OCI-LY1 (cell line): ENCODE results near the gene CD8A.

Source experiments
- CTCF ChIP-seq: fragments of 200-600 bp; sonication (generic), shearing (Covaris generic); IDR thresholded peaks from 2 replicates; pipeline ENCODE4 v1.5.1; 2017; ENCODE audit warnings: mild to moderate bottlenecking, antibody characterized with exemption, low read length, moderate library complexity, mixed read lengths
- EZH2 ChIP-seq: fragments of 200-600 bp; sonication (generic), shearing (Covaris generic); IDR thresholded peaks from 2 replicates; pipeline ENCODE4 v1.8.0; 2017; ENCODE audit warnings: borderline replicate concordance, mixed run types, mild to moderate bottlenecking, antibody characterized with exemption, low read length, moderate library complexity, mixed read lengths

GRCh38 chr2:86769838-86770237 is 20.9 kb downstream of the CD8A start:
- TF ChIP-seq EZH2 (no peak), CTCF (no peak)
